Activated CD8-positive, alpha-beta memory T cell treated with anti-CD3 and anti-CD28 coated beads, Interleukin-2, amount 50 U/mL, for 48 hours (primary cell): ENCODE data around the gene SP6.

Experiments used
- DNase-seq: peaks from one replicate; pipeline ENCODE4 v3.0.0-alpha.2; 2020

Gene SP6

DNA sequence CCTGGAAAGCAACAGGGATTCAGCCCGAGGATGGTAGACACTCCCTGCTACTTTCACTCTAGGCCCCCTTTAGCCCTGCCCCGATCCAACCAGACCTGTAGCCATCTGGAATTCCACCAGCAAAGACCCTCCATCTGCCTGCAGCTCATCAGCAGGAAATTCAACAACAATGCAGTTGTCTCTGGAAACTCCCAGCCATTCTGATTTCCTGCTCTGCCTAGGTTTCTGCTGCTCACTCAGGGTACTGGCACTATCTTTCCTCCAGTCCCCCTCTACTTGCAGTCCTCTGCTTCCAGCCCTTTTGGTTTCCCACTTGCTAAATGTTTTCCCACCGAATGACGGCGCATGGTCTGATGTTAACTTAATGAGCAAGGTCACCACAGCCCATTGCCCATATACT is 2.7 kb upstream of the SP6 start:
- DNase-seq, result no peak

DNA sequence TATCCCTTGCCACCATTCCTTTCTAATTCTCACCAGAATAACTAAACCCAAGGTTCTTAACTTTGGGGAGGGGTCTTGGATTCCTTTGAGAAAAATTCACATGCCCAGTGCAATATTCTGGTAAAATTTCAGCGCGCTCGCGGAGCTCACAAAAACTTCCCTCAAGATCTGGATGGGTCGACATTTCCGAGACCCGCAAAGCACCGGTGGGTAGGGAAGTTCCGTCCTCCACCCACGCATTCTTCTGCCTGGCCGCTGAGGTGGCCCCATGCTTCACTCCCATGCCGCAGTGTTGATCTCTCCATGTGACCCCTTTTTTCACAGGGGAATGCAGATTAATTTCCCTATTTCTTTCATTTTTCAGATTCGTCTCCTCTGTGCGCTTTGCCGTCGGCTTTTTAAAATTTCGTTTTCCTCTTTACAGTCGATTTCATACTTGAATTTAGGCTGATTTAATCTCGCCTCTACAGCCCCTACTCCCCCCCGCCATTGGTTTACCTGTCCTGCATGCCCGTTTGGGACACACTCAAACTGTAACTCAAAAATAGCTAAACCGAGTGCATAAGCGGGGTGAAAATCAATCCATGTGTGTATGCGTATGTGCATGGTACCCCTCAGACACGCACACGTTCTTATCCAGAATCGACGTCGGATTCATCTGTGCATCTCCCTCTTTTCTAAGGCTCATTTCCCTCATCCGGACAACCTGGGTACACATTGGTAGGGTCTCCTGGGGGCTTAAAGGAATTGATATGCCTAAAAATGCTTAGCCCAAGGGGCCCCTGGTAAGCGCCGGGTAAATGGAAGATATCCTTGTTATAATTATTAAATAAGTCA is 1.4 kb upstream of the SP6 start:
- no peak for DNase-seq

DNA sequence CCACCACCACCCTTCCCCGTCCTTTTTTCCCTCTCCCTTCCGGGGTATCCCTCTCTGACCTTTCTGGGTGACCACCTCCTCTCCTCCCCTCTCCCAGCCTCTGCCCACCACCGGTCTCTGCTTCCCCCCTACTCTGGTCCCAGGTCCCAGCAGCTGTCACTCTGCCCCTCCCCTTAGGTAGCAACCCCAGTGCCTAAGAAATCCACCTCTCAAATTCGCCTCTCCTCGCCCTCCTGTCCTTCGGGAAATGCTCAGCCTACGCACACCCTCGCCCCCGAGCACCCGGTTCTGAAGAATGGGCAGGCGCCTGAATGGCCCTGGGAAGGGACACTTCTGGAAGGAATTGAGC is 775 bp upstream of the SP6 start:
- DNase-seq, result no peak

DNA sequence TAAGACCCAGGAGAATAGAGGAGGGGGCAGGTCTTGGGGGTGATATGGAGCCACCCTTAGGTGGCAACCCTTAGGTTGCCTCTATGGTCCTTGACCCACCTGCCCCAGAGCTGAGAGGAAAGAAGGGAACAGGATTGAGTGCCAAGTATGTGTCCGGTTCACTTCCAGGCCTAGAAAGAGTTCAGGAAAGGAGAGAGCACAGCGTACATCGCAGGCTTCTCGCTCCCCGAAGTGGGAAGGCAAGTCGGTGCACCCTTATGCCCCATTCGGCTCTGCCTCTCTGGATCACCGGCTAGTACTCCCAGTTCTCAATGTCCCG is 631 bp downstream of the SP6 start:
- no peak for DNase-seq

GRCh38 chr17:47848198-47848513 is 2.8 kb downstream of the SP6 start:
- DNase-seq, result no peak

DNA sequence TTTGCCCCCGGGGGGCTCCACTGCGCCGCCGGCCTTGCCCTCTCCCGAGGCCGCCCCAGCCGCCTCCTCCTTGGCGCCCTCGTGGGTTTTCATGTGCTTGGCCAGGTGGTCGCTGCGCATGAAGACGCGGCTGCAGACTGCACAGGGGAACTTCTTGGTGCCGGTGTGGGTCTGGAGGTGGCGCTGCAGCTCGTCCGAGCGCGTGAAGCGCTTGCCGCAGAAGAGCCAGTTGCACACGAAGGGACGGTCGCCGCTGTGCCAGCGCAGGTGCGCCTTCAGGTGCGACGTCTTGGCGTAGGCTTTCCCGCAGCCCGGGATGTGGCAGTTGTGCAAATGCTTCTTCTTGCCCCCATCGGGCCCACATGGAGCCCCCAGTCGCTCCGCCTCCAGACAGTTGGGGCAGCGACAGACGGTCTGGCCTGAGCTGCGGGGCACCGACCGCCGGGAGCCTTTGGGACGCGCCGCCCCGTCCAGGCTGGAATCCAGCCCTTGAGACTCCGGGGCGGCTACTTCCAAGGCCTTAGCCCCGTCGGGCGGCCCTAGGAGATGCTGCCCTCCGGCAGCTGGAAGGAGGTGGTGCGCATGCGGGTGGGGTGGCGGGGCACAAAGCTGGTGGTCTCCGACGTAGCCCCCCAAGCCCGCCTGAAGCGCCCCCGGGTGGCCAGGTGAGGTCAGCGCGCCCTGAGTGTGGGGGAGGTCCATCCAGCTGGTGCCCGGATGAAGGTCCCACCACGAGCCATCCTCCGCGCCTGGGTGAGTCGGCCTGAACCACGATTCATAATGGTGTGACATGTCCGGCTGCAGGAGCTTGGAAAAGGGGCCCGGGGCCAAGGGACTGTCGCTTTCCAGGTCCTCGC is 3.4 kb downstream of the SP6 start:
- no peak for DNase-seq

GRCh38 chr17:47846716-47847340 is 4.1 kb downstream of the SP6 start:
- no peak for DNase-seq

- DNase-seq, result no peak
These were observed 5.3 kb downstream of the SP6 start for GRCh38 chr17:47845716-47846075.

- no peak for DNase-seq
These were observed 5.9 kb downstream of the SP6 start for GRCh38 chr17:47844814-47845715.

GRCh38 chr17:47844227-47844626 is 6.7 kb downstream of the SP6 start:
- no peak for DNase-seq

GRCh38 chr17:47843391-47843730 is 7.6 kb downstream of the SP6 start:
- DNase-seq, result no peak

GRCh38 chr17:47841488-47842291 is 9.3 kb downstream of the SP6 start:
- DNase-seq, result no peak

GRCh38 chr17:47840742-47841487 is 10.0 kb downstream of the SP6 start, which contains the start of gene SCRN2:
Gene SCRN2 (minus strand): TSS chr17:47841273. CDS start chr17:47840843, 430 bp downstream.
- DNase-seq, result peak; percentile 98

- DNase-seq, result no peak
These were observed 10.8 kb downstream of the SP6 start for GRCh38 chr17:47840001-47840741.

DNA sequence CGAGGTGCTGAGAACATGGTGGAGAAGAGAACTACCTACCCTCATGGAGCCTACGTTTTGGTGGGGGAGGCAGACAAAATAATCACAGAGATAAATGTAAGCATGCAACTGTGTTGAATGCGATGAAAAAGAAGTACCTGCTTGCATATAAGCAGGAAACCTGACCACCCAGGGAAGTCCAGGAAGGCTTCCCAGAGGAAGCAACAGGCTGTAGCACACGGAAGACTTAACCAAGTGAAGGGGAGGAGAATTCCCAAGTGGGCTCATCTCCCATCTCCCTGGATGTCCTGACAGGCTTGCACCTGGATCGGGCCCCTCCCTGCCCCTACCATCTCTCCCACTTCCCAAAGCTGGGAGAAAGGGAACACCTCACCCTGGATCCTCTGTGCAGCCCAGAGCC is 11.9 kb downstream of the SP6 start:
- no peak for DNase-seq

GRCh38 chr17:47838636-47839035 is 12.3 kb downstream of the SP6 start:
- DNase-seq, result no peak

DNA sequence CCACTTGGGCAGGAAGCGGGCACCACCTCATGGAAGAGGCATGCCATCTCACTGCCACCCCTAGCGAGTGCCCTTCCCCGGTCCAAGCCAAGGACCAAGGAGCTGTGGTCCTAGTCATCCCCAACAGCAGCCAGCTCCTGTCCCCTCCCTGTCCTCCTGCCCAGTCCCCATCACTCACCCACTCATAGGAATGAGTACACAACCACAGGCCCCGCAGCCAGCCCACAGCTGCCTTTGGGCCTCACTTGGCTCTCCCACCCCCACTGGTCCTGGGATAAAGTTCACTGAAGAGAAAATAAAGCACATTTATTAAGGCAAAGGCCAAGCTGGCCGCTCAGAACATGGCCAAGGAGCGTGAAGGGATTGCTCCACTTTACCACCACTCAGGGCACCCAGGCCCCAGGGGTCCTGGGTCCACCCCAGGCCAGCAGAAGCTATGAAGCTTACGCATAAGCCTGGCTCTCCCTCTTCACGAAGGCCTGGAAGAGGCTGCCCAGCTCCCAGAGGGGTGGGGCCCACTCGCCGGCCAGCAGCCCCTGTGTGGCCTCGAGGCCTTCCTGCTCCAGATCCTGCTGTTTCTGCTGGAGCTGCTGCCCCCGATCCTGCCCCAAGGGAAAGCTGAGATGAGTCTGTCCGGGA is 13.4 kb downstream of the SP6 start:
- no peak for DNase-seq

- DNase-seq, result no peak
These were observed 14.4 kb downstream of the SP6 start for GRCh38 chr17:47836601-47837000.

- DNase-seq, result no peak
These were observed 16.2 kb downstream of the SP6 start for GRCh38 chr17:47834756-47835155.

- DNase-seq, result no peak
These were observed 19.0 kb downstream of the SP6 start for GRCh38 chr17:47831934-47832327.
